IPS-15b (cell line): ENCODE data around the gene TRIM6.

Experiments used
- H3K27me3 ChIP-seq: one replicate; pipeline ENCODE4 v1.6.1; 2013; ENCODE audit warnings: low read length; ENCODE audit not compliant: control insufficient read depth, insufficient read depth
- H3K36me3 ChIP-seq: one replicate; pipeline ENCODE4 v1.6.1; 2013; ENCODE audit warnings: low read length; ENCODE audit not compliant: control insufficient read depth, insufficient read depth
- H3K4me1 ChIP-seq: one replicate; pipeline ENCODE4 v1.6.1; 2013; ENCODE audit warnings: mild to moderate bottlenecking, low read length; ENCODE audit not compliant: control insufficient read depth, insufficient read depth
- H3K4me3 ChIP-seq: one replicate; pipeline ENCODE4 v1.5.1; 2013; ENCODE audit warnings: low read depth, low read length
- H3K9ac ChIP-seq: one replicate; pipeline ENCODE4 v1.6.1; 2013; ENCODE audit warnings: low read depth, mild to moderate bottlenecking, low read length
- H3K9me3 ChIP-seq: one replicate; pipeline ENCODE4 v1.6.1; 2013; ENCODE audit warnings: mild to moderate bottlenecking, low read length; ENCODE audit not compliant: control insufficient read depth, insufficient read depth

Gene TRIM6

GRCh38 chr11:5596607-5597201 is at the start of gene TRIM6:
TSS of gene TRIM6 (plus strand) at chr11:5596637. CDS start at chr11:5596898, 261 bp downstream.
- no peaks in the 10 kb centered on the region for H3K36me3 ChIP-seq
- peak within 1 kb of the TSS; percentile 80 for H3K9ac ChIP-seq
- peak within 1 kb of the TSS; percentile 86 for H3K4me3 ChIP-seq

GRCh38 chr11:5547982-5548381 is 48.5 kb upstream of the TRIM6 start:
- Histone ChIP-seq H3K4me1 (no peaks in the 10 kb centered on the region), H3K4me3 (no peak overlapping the region), H3K9me3 (no peaks in the 10 kb centered on the region), H3K9ac (no peak overlapping the region), H3K27me3 (no peaks in the 10 kb centered on the region), H3K36me3 (no peaks in the 10 kb centered on the region)

More at GRCh38 chr11:5596607-5597201, at the start of gene TRIM6:
- H3K4me1 ChIP-seq, result peaks cover 8% of the 10 kb centered on the region
- H3K27me3 ChIP-seq, result no peaks in the 10 kb centered on the region
- H3K9me3 ChIP-seq, result no peaks in the 10 kb centered on the region

- H3K4me1 ChIP-seq, result no peaks in the 10 kb centered on the region
- H3K9ac ChIP-seq, result no peak within 1 kb of the TSS
- no peak within 1 kb of the TSS for H3K4me3 ChIP-seq
- H3K36me3 ChIP-seq, result no peaks in the 10 kb centered on the region
- H3K9me3 ChIP-seq, result no peaks in the 10 kb centered on the region
- no peaks in the 10 kb centered on the region for H3K27me3 ChIP-seq
Observed at GRCh38 chr11:5548440-5548839, 48.0 kb upstream of the TRIM6 start, which contains the start of gene OR52H1. TSS of gene OR52H1 (minus strand) at chr11:5548540. CDS start at chr11:5545505, 3,035 bp downstream.

GRCh38 chr11:5550440-5551095 is 45.9 kb upstream of the TRIM6 start:
- no peaks in the 10 kb centered on the region for H3K9me3 ChIP-seq
- no peaks in the 10 kb centered on the region for H3K27me3 ChIP-seq
- H3K4me3 ChIP-seq, result no peak overlapping the region
- H3K9ac ChIP-seq, result no peak overlapping the region
- H3K4me1 ChIP-seq, result no peaks in the 10 kb centered on the region
- H3K36me3 ChIP-seq, result no peaks in the 10 kb centered on the region

GRCh38 chr11:5553343-5553742 is 43.1 kb upstream of the TRIM6 start:
- Histone ChIP-seq H3K4me1 (no peaks in the 10 kb centered on the region), H3K27me3 (no peaks in the 10 kb centered on the region), H3K36me3 (no peaks in the 10 kb centered on the region), H3K9me3 (no peaks in the 10 kb centered on the region), H3K9ac (no peak overlapping the region), H3K4me3 (no peak overlapping the region)

GRCh38 chr11:5556596-5557188 is 39.7 kb upstream of the TRIM6 start:
- H3K9me3 ChIP-seq, result no peaks in the 10 kb centered on the region
- H3K27me3 ChIP-seq, result no peaks in the 10 kb centered on the region
- H3K9ac ChIP-seq, result no peak overlapping the region
- H3K4me1 ChIP-seq, result no peaks in the 10 kb centered on the region
- H3K36me3 ChIP-seq, result no peaks in the 10 kb centered on the region
- H3K4me3 ChIP-seq, result no peak overlapping the region

- no peak overlapping the region for H3K9ac ChIP-seq
- no peak overlapping the region for H3K4me3 ChIP-seq
- no peaks in the 10 kb centered on the region for H3K4me1 ChIP-seq
- no peaks in the 10 kb centered on the region for H3K9me3 ChIP-seq
- no peaks in the 10 kb centered on the region for H3K27me3 ChIP-seq
- H3K36me3 ChIP-seq, result no peaks in the 10 kb centered on the region
Observed at GRCh38 chr11:5557751-5558150, 38.7 kb upstream of the TRIM6 start.

GRCh38 chr11:5564259-5565019 is 32.0 kb upstream of the TRIM6 start:
- no peaks in the 10 kb centered on the region for H3K4me1 ChIP-seq
- H3K36me3 ChIP-seq, result no peaks in the 10 kb centered on the region
- H3K4me3 ChIP-seq, result no peak overlapping the region
- H3K9me3 ChIP-seq, result no peaks in the 10 kb centered on the region
- no peaks in the 10 kb centered on the region for H3K27me3 ChIP-seq
- H3K9ac ChIP-seq, result no peak overlapping the region

- no peaks in the 10 kb centered on the region for H3K9me3 ChIP-seq
- no peaks in the 10 kb centered on the region for H3K36me3 ChIP-seq
- no peaks in the 10 kb centered on the region for H3K4me1 ChIP-seq
- no peaks in the 10 kb centered on the region for H3K27me3 ChIP-seq
- H3K4me3 ChIP-seq, result no peak overlapping the region
- no peak overlapping the region for H3K9ac ChIP-seq
Observed at GRCh38 chr11:5574654-5575053, 21.8 kb upstream of the TRIM6 start.

- Histone ChIP-seq H3K4me1 (no peaks in the 10 kb centered on the region), H3K9ac (no peak overlapping the region), H3K27me3 (no peaks in the 10 kb centered on the region), H3K4me3 (no peak overlapping the region), H3K36me3 (no peaks in the 10 kb centered on the region), H3K9me3 (no peaks in the 10 kb centered on the region)
Observed at GRCh38 chr11:5575152-5575551, 21.3 kb upstream of the TRIM6 start.

- no peak overlapping the region for H3K9ac ChIP-seq
- no peaks in the 10 kb centered on the region for H3K36me3 ChIP-seq
- H3K4me1 ChIP-seq, result no peaks in the 10 kb centered on the region
- no peak overlapping the region for H3K4me3 ChIP-seq
- no peaks in the 10 kb centered on the region for H3K9me3 ChIP-seq
- H3K27me3 ChIP-seq, result no peaks in the 10 kb centered on the region
Observed at GRCh38 chr11:5577101-5577500, 19.3 kb upstream of the TRIM6 start.
